Measurements from ENCODE around the gene SLC35B4.

The SLC35B4 gene

GRCh38 chr7:134284011-134284410, 32.7 kb downstream of the SLC35B4 start:
- Histone ChIP-seq H3K14ac (ENCODE audit: low read length) (no peak overlapping the region), H3K23ac (ENCODE audit: low read length) (no peak overlapping the region), H3K18ac (ENCODE audit: low read length) (no peak overlapping the region), H3K79me2 (ENCODE audit: control insufficient read depth, insufficient read depth, low read length, poor library complexity) (no peaks in the 10 kb centered on the region), H3K4ac (ENCODE audit: low read depth, low read length) (no peak overlapping the region), H4K12ac (ENCODE audit: low read depth, low read length) (no peak overlapping the region), H3K4me1 (ENCODE audit: control insufficient read depth in 1 of 2, insufficient read depth in 2 of 2, low read length in 2 of 2) (no peaks in the 10 kb centered on the region), H3K9me3 (ENCODE audit: insufficient read depth, low read depth, low read length) (peaks cover 1% of the 10 kb centered on the region), H3K27me3 (ENCODE audit: insufficient read depth, low read length) (no peaks in the 10 kb centered on the region), H3K4me2 (ENCODE audit: low read length) (no peak overlapping the region), H3K4me3 (ENCODE audit: low read depth, low read length) (no peak overlapping the region), H2AFZ (ENCODE audit: insufficient read depth, low read length, poor library complexity) (no peak overlapping the region), H2BK12ac (ENCODE audit: low read length) (no peak overlapping the region), H4K8ac (ENCODE audit: low read depth, low read length) (no peak overlapping the region), H3K9ac (ENCODE audit: low read length) (no peak overlapping the region), H4K91ac (ENCODE audit: low read depth, low read length) (no peak overlapping the region), H2BK5ac (ENCODE audit: low read depth, low read length, poor library complexity) (no peak overlapping the region), H3K79me1 (ENCODE audit: low read length) (no peaks in the 10 kb centered on the region), H3K36me3 (ENCODE audit: control insufficient read depth in 1 of 2, insufficient read depth in 2 of 2, low read length in 2 of 2) (no peaks in the 10 kb centered on the region), H2AK5ac (ENCODE audit: low read length) (no peak overlapping the region), H3K27ac (ENCODE audit: low read depth, low read length) (no peak overlapping the region), H2BK120ac (ENCODE audit: insufficient read depth, low read length, poor library complexity) (no peak overlapping the region)
- DNase-seq: no peak
- no CpG with 5 or more reads among the region's 6 CpGs for WGBS (ENCODE audit: extremely low coverage, insufficient coverage, insufficient read length)

DNA sequence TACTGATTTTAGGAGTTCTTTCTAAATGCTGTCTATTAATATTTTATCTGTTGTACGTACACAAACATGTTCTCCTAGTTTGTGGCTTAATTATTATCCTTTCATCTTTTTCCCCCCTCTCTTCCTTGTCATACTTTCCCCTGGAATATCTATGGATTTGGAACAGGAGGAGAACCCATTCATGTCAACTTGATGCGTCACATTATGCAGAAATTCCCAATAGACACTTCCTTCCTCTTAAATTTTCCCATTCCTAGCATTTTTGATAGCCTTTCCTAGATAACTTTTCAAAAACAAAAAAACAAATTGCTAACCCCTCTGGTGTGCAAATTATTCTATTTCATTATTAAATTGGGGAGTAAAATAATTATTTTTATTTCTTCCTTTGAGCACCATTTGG, 36.2 kb downstream of the SLC35B4 start:
- Histone ChIP-seq H3K27ac (ENCODE audit: low read depth, low read length) (no peak overlapping the region), H2BK120ac (ENCODE audit: insufficient read depth, low read length, poor library complexity) (no peak overlapping the region), H3K36me3 (ENCODE audit: control insufficient read depth in 1 of 2, insufficient read depth in 2 of 2, low read length in 2 of 2) (no peaks in the 10 kb centered on the region), H3K18ac (ENCODE audit: low read length) (no peak overlapping the region), H3K23ac (ENCODE audit: low read length) (no peak overlapping the region), H3K79me2 (ENCODE audit: control insufficient read depth, insufficient read depth, low read length, poor library complexity) (no peaks in the 10 kb centered on the region), H3K14ac (ENCODE audit: low read length) (no peak overlapping the region), H2BK5ac (ENCODE audit: low read depth, low read length, poor library complexity) (no peak overlapping the region), H3K4me2 (ENCODE audit: low read length) (no peak overlapping the region), H3K4ac (ENCODE audit: low read depth, low read length) (no peak overlapping the region), H4K12ac (ENCODE audit: low read depth, low read length) (no peak overlapping the region), H4K91ac (ENCODE audit: low read depth, low read length) (no peak overlapping the region), H4K8ac (ENCODE audit: low read depth, low read length) (no peak overlapping the region), H3K27me3 (ENCODE audit: insufficient read depth, low read length) (no peaks in the 10 kb centered on the region), H2AFZ (ENCODE audit: insufficient read depth, low read length, poor library complexity) (no peak overlapping the region), H3K9me3 (ENCODE audit: insufficient read depth, low read depth, low read length) (peaks cover 1% of the 10 kb centered on the region), H3K79me1 (ENCODE audit: low read length) (no peaks in the 10 kb centered on the region), H3K9ac (ENCODE audit: low read length) (no peak overlapping the region), H2BK12ac (ENCODE audit: low read length) (no peak overlapping the region), H3K4me1 (ENCODE audit: control insufficient read depth in 1 of 2, insufficient read depth in 2 of 2, low read length in 2 of 2) (no peaks in the 10 kb centered on the region), H3K4me3 (ENCODE audit: low read depth, low read length) (no peak overlapping the region), H2AK5ac (ENCODE audit: low read length) (no peak overlapping the region)
- no CpG with 5 or more reads among the region's 2 CpGs for WGBS (ENCODE audit: extremely low coverage, insufficient coverage, insufficient read length)
- no peak for DNase-seq

DNA sequence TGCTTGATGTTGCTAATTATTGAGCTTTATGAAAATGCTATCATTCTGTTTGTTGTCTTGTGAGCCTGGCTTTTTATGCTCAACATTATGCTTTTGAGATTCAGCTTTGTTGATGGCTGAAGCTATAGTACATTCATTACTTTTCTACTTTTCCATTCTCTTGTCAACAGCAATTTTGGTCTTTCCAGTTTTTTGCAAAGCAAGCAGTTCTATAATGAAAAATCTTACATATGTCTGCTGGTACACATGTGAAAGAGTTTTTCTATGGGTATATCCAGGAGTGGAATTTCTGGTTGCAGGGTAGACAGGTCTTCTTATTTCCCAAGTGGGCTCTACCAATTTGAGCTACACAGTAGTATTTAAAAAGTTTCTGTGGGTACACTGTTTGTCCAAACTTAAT, 36.8 kb downstream of the SLC35B4 start:
- DNase-seq: no peak
- no peak overlapping the region for H4K91ac ChIP-seq (ENCODE audit: low read depth, low read length)
- H3K36me3 ChIP-seq (ENCODE audit: control insufficient read depth in 1 of 2, insufficient read depth in 2 of 2, low read length in 2 of 2): no peaks in the 10 kb centered on the region
- no peak overlapping the region for H3K23ac ChIP-seq (ENCODE audit: low read length)
- H3K4me1 ChIP-seq (ENCODE audit: control insufficient read depth in 1 of 2, insufficient read depth in 2 of 2, low read length in 2 of 2): no peaks in the 10 kb centered on the region
- no peak overlapping the region for H2BK12ac ChIP-seq (ENCODE audit: low read length)
- H3K79me1 ChIP-seq (ENCODE audit: low read length): no peaks in the 10 kb centered on the region
- H3K79me2 ChIP-seq (ENCODE audit: control insufficient read depth, insufficient read depth, low read length, poor library complexity): no peaks in the 10 kb centered on the region
- H3K4me2 ChIP-seq (ENCODE audit: low read length): no peak overlapping the region
- H4K8ac ChIP-seq (ENCODE audit: low read depth, low read length): no peak overlapping the region
- no peak overlapping the region for H3K14ac ChIP-seq (ENCODE audit: low read length)
- no peak overlapping the region for H3K18ac ChIP-seq (ENCODE audit: low read length)
- H2BK5ac ChIP-seq (ENCODE audit: low read depth, low read length, poor library complexity): no peak overlapping the region
- H3K27ac ChIP-seq (ENCODE audit: low read depth, low read length): no peak overlapping the region
- no peaks in the 10 kb centered on the region for H3K27me3 ChIP-seq (ENCODE audit: insufficient read depth, low read length)
- H3K4ac ChIP-seq (ENCODE audit: low read depth, low read length): no peak overlapping the region
- H3K9me3 ChIP-seq (ENCODE audit: insufficient read depth, low read depth, low read length): peaks cover 1% of the 10 kb centered on the region
- H3K9ac ChIP-seq (ENCODE audit: low read length): no peak overlapping the region
- no peak overlapping the region for H3K4me3 ChIP-seq (ENCODE audit: low read depth, low read length)
- no peak overlapping the region for H2AK5ac ChIP-seq (ENCODE audit: low read length)
- no peak overlapping the region for H4K12ac ChIP-seq (ENCODE audit: low read depth, low read length)
- no peak overlapping the region for H2BK120ac ChIP-seq (ENCODE audit: insufficient read depth, low read length, poor library complexity)
- H2AFZ ChIP-seq (ENCODE audit: insufficient read depth, low read length, poor library complexity): no peak overlapping the region

DNA sequence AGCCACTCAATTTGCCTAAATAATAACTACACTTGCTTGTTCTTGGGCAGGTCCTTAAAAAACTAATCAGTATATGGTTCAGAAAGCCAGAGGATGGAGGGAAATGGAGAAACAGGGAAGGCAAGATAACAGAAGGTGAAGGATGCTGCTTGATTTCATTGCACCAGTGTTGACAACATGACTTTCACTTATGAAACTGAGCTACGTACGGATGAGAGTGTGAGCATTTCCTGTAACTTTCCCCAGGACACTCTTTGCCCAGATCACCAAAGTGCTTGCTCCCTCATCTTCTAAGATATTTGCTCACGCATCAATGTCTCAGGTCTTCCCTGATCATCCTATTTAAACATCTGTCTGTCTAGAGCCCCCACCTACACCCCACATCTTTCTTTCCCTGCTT, 37.4 kb downstream of the SLC35B4 start:
- Histone ChIP-seq H4K91ac (ENCODE audit: low read depth, low read length) (no peak overlapping the region), H3K79me2 (ENCODE audit: control insufficient read depth, insufficient read depth, low read length, poor library complexity) (no peaks in the 10 kb centered on the region), H3K14ac (ENCODE audit: low read length) (no peak overlapping the region), H3K18ac (ENCODE audit: low read length) (no peak overlapping the region), H3K4me2 (ENCODE audit: low read length) (no peak overlapping the region), H3K4ac (ENCODE audit: low read depth, low read length) (no peak overlapping the region), H2BK120ac (ENCODE audit: insufficient read depth, low read length, poor library complexity) (no peak overlapping the region), H4K8ac (ENCODE audit: low read depth, low read length) (no peak overlapping the region), H3K4me3 (ENCODE audit: low read depth, low read length) (no peak overlapping the region), H2AFZ (ENCODE audit: insufficient read depth, low read length, poor library complexity) (no peak overlapping the region), H3K9ac (ENCODE audit: low read length) (no peak overlapping the region), H3K27ac (ENCODE audit: low read depth, low read length) (no peak overlapping the region), H3K27me3 (ENCODE audit: insufficient read depth, low read length) (no peaks in the 10 kb centered on the region), H3K9me3 (ENCODE audit: insufficient read depth, low read depth, low read length) (no peaks in the 10 kb centered on the region), H3K4me1 (ENCODE audit: control insufficient read depth in 1 of 2, insufficient read depth in 2 of 2, low read length in 2 of 2) (no peaks in the 10 kb centered on the region), H2BK12ac (ENCODE audit: low read length) (no peak overlapping the region), H4K12ac (ENCODE audit: low read depth, low read length) (no peak overlapping the region), H3K23ac (ENCODE audit: low read length) (peak overlapping the region; percentile 53), H3K36me3 (ENCODE audit: control insufficient read depth in 1 of 2, insufficient read depth in 2 of 2, low read length in 2 of 2) (no peaks in the 10 kb centered on the region), H2BK5ac (ENCODE audit: low read depth, low read length, poor library complexity) (no peak overlapping the region), H2AK5ac (ENCODE audit: low read length) (no peak overlapping the region), H3K79me1 (ENCODE audit: low read length) (no peaks in the 10 kb centered on the region)
- no peak for DNase-seq
- WGBS (ENCODE audit: extremely low coverage, insufficient coverage, insufficient read length): no CpG with 5 or more reads among the region's 3 CpGs

Measured in trophoblast cell (in vitro differentiated cells and primary cell).